PC-3 (cell line): ENCODE measurements around the gene SLC46A2. TPM values are rescaled to one million over a fixed set of nuclear protein-coding genes. Genes with fewer than 3 reads are reported as not detected.
A peak's percentile ranks its signal among the peaks of the same experiment; 100 is the strongest.

Source experiments
- ATAC-seq: fragments of 200-7000 bp; cut with Tn5 transposase; 2 replicates; pipeline ENCODE4 v1.9.1; 2020; ENCODE audit warnings: mild to moderate bottlenecking, moderate library complexity
- BruUV-seq: library from RNA; stranded (reverse); fragments of 400-500 nt; replicated peaks from 2 replicates; lab custom pipeline; 2021; lab: Mats Ljungman, UMichigan
- CTCF ChIA-PET: fragments of 300-600 bp; sonication (Branson Sonifier 250); formaldehyde crosslinking; loops from one replicate; lab custom pipeline; 2022; ENCODE audit warnings: antibody characterized with exemption; lab: Charles Lee
- POLR2A ChIA-PET: fragments of 300-600 bp; sonication (Branson Sonifier 250); formaldehyde crosslinking; loops from one replicate; lab custom pipeline; 2022; ENCODE audit warnings: antibody characterized with exemption; ENCODE audit not compliant: unreplicated experiment; lab: Charles Lee
- DNase-seq: peaks from one replicate; pipeline ENCODE4 v3.0.0-alpha.2; 2015
- H2AFZ ChIP-seq: fragments of 300-600 bp; sonication (generic); 2 replicates; pipeline ENCODE4 v1.6.0; 2016; ENCODE audit warnings: antibody characterized with exemption, low read length
- H3F3A ChIP-seq: fragments of 300-600 bp; sonication (generic); one replicate; pipeline ENCODE4 v1.6.0; 2017; ENCODE audit warnings: antibody characterized with exemption, low read length, control low read depth, mild to moderate bottlenecking; ENCODE audit not compliant: unreplicated experiment
- H3K27ac ChIP-seq: fragments of 300-600 bp; sonication (generic); 2 replicates; pipeline ENCODE4 v1.5.1; 2016; ENCODE audit warnings: mild to moderate bottlenecking, low read length
- H3K27me3 ChIP-seq: fragments of 300-600 bp; sonication (generic); 2 replicates; pipeline ENCODE4 v1.6.1; 2016; ENCODE audit warnings: low read length, mixed read lengths
- H3K36me3 ChIP-seq: fragments of 300-600 bp; sonication (generic); 2 replicates; pipeline ENCODE4 v1.6.1; 2016; ENCODE audit warnings: low read depth, mixed run types, low read length, mixed read lengths
- H3K4me1 ChIP-seq: fragments of 300-600 bp; sonication (generic); 2 replicates; pipeline ENCODE4 v1.5.1; 2016; ENCODE audit warnings: low read length; ENCODE audit not compliant: insufficient read depth
- H3K4me2 ChIP-seq: fragments of 300-600 bp; sonication (generic); 2 replicates; pipeline ENCODE4 v1.6.0; 2016; ENCODE audit warnings: low read length
- H3K4me3 ChIP-seq: fragments of 300-600 bp; sonication (generic); 2 replicates; pipeline ENCODE4 v1.5.1; 2016; ENCODE audit warnings: mild to moderate bottlenecking, low read length, mixed read lengths
- H3K79me2 ChIP-seq: fragments of 300-600 bp; sonication (generic); 2 replicates; pipeline ENCODE4 v1.6.1; 2017; ENCODE audit warnings: low read length, mixed read lengths
- H3K9ac ChIP-seq: fragments of 300-600 bp; sonication (generic); 2 replicates; pipeline ENCODE4 v1.6.0; 2016; ENCODE audit warnings: mild to moderate bottlenecking, low read length
- H3K9me2 ChIP-seq: fragments of 300-600 bp; sonication (generic); replicated peaks from 2 replicates; pipeline ENCODE4 v1.6.1; 2016; ENCODE audit warnings: mixed run types, low read length, mixed read lengths
- H3K9me3 ChIP-seq: fragments of 300-600 bp; sonication (generic); 2 replicates; pipeline ENCODE4 v1.6.1; 2016; ENCODE audit warnings: low read length, mixed read lengths
- H4K20me1 ChIP-seq: fragments of 300-600 bp; sonication (generic); 2 replicates; pipeline ENCODE4 v1.6.1; 2016; ENCODE audit warnings: low read length, mixed read lengths
- EZH2 ChIP-seq: fragments of 300-600 bp; sonication (generic); IDR thresholded peaks from one replicate; pipeline ENCODE4 v1.6.1; 2017; ENCODE audit warnings: antibody characterized with exemption, mild to moderate bottlenecking, low read length; ENCODE audit not compliant: unreplicated experiment
- EZH2phosphoT487 ChIP-seq: fragments of 300-600 bp; sonication (generic); IDR thresholded peaks from 2 replicates; pipeline ENCODE4 v1.6.1; 2018; ENCODE audit warnings: mild to moderate bottlenecking, antibody characterized with exemption, low read length, borderline replicate concordance
- intact Hi-C: fragments of 100-400 bp; cut with micrococcal nuclease; formaldehyde crosslinking; loops from 2 replicates; pipeline ENCODE4 v1.9.0; 2023
- total RNA-seq: library from RNA; depleted of rRNA; stranded (reverse); fragments of >200 nt; gene quantifications from 2 replicates; pipeline ENCODE4 v1.2.3, GENCODE V29; 2014
- TF ChIP-seq, protein P1 (sequence below): fragments of 300-600 bp; sonication (generic); conservative IDR thresholded peaks from 2 replicates; pipeline ENCODE4 v1.5.1; 2017; ENCODE audit warnings: antibody characterized with exemption, low read depth, mild to moderate bottlenecking, low read length

The SLC46A2 gene
- total RNA-seq, 1 experiment from 2014 or later: not detected

DNA sequence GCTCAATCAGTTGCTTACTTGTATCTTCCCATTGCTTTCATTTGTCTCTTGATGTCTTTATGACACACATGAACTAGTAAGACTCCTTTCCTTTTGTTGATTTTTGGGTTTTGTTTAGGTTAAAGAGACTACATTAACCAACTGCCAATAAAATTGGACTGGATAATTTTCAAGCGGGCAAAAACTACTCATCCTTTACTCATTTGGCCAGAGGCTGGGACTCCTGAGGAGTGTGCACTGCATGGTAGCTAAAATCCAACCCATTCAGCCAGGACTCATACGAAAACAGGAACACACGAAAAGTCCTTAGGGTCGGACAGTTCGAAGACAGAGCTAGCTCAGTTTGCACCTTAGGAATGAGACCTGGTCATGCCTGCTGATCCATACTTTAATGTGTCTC, 6.0 kb downstream of the SLC46A2 start:
- H3K4me2 ChIP-seq: peak overlapping the region; percentile 79

DNA sequence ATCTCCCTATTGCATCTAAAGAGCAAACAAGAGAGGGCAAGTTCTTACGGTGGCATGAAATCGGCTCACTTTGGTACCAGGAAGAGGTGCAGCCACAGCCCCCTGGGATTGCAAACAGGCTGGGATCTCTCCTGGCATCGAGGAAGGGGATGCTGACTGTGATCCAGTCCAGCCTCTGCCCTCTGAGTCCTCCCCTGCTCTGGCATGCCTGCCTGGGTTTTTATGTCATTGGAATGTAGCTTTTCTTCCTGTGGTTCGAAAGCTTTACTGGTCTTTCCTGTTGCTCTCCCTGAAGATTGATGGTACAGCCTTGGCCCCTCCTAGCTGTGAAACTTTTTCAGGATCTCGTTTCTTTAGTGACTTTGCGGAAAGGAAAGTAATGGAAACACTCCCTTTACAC, 6.6 kb downstream of the SLC46A2 start:
- no peaks in the 10 kb centered on the region for H3K27me3 ChIP-seq
- H3K4me3 ChIP-seq: peak overlapping the region; percentile 61
- peak overlapping the region; percentile 93 for H3K27ac ChIP-seq
- no peaks in the 10 kb centered on the region for H3K9me2 ChIP-seq
- H4K20me1 ChIP-seq: no peaks in the 10 kb centered on the region
- peak overlapping the region; percentile 79 for H3K4me2 ChIP-seq
- no peaks in the 10 kb centered on the region for H3K9me3 ChIP-seq
- no peaks in the 10 kb centered on the region for H3K36me3 ChIP-seq
- no TSS peak for BruUV-seq
- DNase-seq: peak; percentile 85
- POLR2A ChIA-PET: no interaction called here
- H3K79me2 ChIP-seq: no peaks in the 10 kb centered on the region
- ATAC-seq: peak; percentile 60
- CTCF ChIA-PET: interaction anchor here (1.6 kb wide), 1 partner anchor 19 kb away, joined by 5 read pairs; no protein-coding TSS in a partner anchor
- intact Hi-C loops: no loop called here
- H3K4me1 ChIP-seq: peaks cover 43% of the 10 kb centered on the region
- 0 out of 2 replicates have a peak overlapping the region, but pooled peaks have one; percentile 5 for H2AFZ ChIP-seq
- TF ChIP-seq, protein P1, sequence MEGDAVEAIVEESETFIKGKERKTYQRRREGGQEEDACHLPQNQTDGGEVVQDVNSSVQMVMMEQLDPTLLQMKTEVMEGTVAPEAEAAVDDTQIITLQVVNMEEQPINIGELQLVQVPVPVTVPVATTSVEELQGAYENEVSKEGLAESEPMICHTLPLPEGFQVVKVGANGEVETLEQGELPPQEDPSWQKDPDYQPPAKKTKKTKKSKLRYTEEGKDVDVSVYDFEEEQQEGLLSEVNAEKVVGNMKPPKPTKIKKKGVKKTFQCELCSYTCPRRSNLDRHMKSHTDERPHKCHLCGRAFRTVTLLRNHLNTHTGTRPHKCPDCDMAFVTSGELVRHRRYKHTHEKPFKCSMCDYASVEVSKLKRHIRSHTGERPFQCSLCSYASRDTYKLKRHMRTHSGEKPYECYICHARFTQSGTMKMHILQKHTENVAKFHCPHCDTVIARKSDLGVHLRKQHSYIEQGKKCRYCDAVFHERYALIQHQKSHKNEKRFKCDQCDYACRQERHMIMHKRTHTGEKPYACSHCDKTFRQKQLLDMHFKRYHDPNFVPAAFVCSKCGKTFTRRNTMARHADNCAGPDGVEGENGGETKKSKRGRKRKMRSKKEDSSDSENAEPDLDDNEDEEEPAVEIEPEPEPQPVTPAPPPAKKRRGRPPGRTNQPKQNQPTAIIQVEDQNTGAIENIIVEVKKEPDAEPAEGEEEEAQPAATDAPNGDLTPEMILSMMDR: no peak
- TF ChIP-seq EZH2 (no peak), EZH2phosphoT487 (no peak)
- peak overlapping the region; percentile 63 for H3K9ac ChIP-seq
- no peaks in the 10 kb centered on the region for H3F3A ChIP-seq

More for the DNA sequence above, 6.0 kb downstream of the SLC46A2 start:
- intact Hi-C loops: no loop called here
- no peaks in the 10 kb centered on the region for H3K79me2 ChIP-seq
- H3K9me3 ChIP-seq: no peaks in the 10 kb centered on the region
- H4K20me1 ChIP-seq: no peaks in the 10 kb centered on the region
- DNase-seq (peak; percentile 88), ATAC-seq (peak; percentile 71)
- CTCF ChIA-PET: interaction anchor here (1.6 kb wide), 1 partner anchor 18 kb away, joined by 5 read pairs; no protein-coding TSS in a partner anchor
- H3K9ac ChIP-seq: peak overlapping the region; percentile 63
- no peaks in the 10 kb centered on the region for H3K9me2 ChIP-seq
- peaks cover 37% of the 10 kb centered on the region for H3K4me1 ChIP-seq
- peak overlapping the region; percentile 5 for H2AFZ ChIP-seq
- no peaks in the 10 kb centered on the region for H3K27me3 ChIP-seq
- H3K36me3 ChIP-seq: no peaks in the 10 kb centered on the region
- peak overlapping the region; percentile 61 for H3K4me3 ChIP-seq
- no peaks in the 10 kb centered on the region for H3F3A ChIP-seq
- POLR2A ChIA-PET: interaction anchor here (0.5 kb wide), 1 partner anchor 17 kb away, joined by 23 read pairs; no protein-coding TSS in a partner anchor
- H3K27ac ChIP-seq: peak overlapping the region; percentile 93
- BruUV-seq: no TSS peak
- TF ChIP-seq EZH2phosphoT487 (no peak), EZH2 (no peak)
- TF ChIP-seq, protein P1: no peak

DNA sequence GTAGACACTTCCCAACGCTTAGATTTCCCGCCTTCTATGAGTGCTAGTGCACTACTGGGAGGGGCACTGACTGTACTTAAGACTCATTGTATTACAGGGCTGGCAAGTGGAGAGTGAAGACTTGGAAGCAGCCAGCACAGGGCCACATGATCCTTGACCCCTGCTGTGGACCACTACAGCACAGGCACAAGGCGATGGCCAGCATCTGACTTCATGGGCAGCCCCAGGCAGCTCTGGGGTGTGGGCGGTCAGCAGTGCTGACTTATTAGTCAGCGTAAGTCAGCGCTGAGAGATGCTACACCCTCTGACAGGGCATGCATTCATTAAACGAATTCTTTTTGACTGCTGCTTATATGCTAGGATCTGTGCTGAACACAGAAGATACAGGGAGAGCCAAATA, 9.3 kb downstream of the SLC46A2 start:
- TF ChIP-seq EZH2 (no peak), EZH2phosphoT487 (no peak)
- TF ChIP-seq, protein P1: no peak
- no TSS peak for BruUV-seq
- DNase-seq: peak; percentile 81
- Histone ChIP-seq H3K4me1 (peaks cover 58% of the 10 kb centered on the region), H2AFZ (no peak overlapping the region), H3K9ac (no peak overlapping the region; the same call in 1 of the 2 replicates), H3K9me2 (no peaks in the 10 kb centered on the region), H3K79me2 (no peaks in the 10 kb centered on the region), H3K27me3 (no peaks in the 10 kb centered on the region), H3F3A (no peaks in the 10 kb centered on the region), H3K9me3 (no peaks in the 10 kb centered on the region), H3K4me2 (peak overlapping the region; percentile 12; the same call in 1 of the 2 replicates), H3K4me3 (no peak overlapping the region), H4K20me1 (no peaks in the 10 kb centered on the region), H3K27ac (peak overlapping the region; percentile 65), H3K36me3 (no peaks in the 10 kb centered on the region)
- intact Hi-C loops: no loop called here
- POLR2A ChIA-PET: no interaction called here
- peak; percentile 66 for ATAC-seq
- CTCF ChIA-PET: interaction anchor here (0.6 kb wide), 1 partner anchor 231 kb away, joined by 3 read pairs; no protein-coding TSS in a partner anchor
